HG03565 (cell line): ENCODE data around the gene PILRA.
"Not testable (repeated sequence)": the region's sequence is repeated elsewhere in the genome, so short reads cannot be mapped to it uniquely, and the experiment has no call there.

ENCODE experiments used
- ATAC-seq: cut with Tn5 transposase; IDR thresholded peaks from one replicate; pipeline ENCODE4 v1.9.1; 2021; ENCODE audit warnings: mild to moderate bottlenecking, moderate library complexity; ENCODE audit not compliant: unreplicated experiment

PILRA gene

GRCh38 chr7:100357131-100357561, 16.1 kb upstream of the PILRA start:
- ATAC-seq, result no peak

- no peak for ATAC-seq
These were observed 15.0 kb upstream of the PILRA start, which contains the start of gene PILRB for GRCh38 chr7:100358027-100358856. TSS of gene PILRB (plus strand) at chr7:100358117. CDS start at chr7:100358303, 186 bp downstream.

GRCh38 chr7:100358857-100359212, 14.5 kb upstream of the PILRA start:
- ATAC-seq, result no peak

- no peak for ATAC-seq
These were observed 13.0 kb upstream of the PILRA start for GRCh38 chr7:100360135-100360854.

GRCh38 chr7:100363098-100363497, 10.2 kb upstream of the PILRA start:
- ATAC-seq, result no peak

- not testable (repeated sequence) for ATAC-seq
These were observed 9.5 kb upstream of the PILRA start for GRCh38 chr7:100363797-100364196.

GRCh38 chr7:100364480-100364879, 8.8 kb upstream of the PILRA start:
- no peak for ATAC-seq

GRCh38 chr7:100365998-100366367, 7.3 kb upstream of the PILRA start:
- ATAC-seq, result not testable (repeated sequence)

GRCh38 chr7:100366411-100367250, 6.7 kb upstream of the PILRA start:
- no peak for ATAC-seq

GRCh38 chr7:100367251-100367620, 6.1 kb upstream of the PILRA start:
- ATAC-seq, result no peak

- ATAC-seq, result no peak
These were observed 5.3 kb upstream of the PILRA start for GRCh38 chr7:100367676-100368613.

- peak; percentile 40 for ATAC-seq
These were observed 4.2 kb upstream of the PILRA start for GRCh38 chr7:100369105-100369504.

- ATAC-seq, result no peak
These were observed 3.0 kb upstream of the PILRA start for GRCh38 chr7:100370303-100370702.

- no peak for ATAC-seq
These were observed 2.5 kb upstream of the PILRA start for GRCh38 chr7:100370746-100371145.

GRCh38 chr7:100371561-100372171, 1.6 kb upstream of the PILRA start:
- no peak for ATAC-seq

- no peak for ATAC-seq
These were observed 1.0 kb upstream of the PILRA start for GRCh38 chr7:100372256-100372655.

GRCh38 chr7:100372694-100373093, 593 bp upstream of the PILRA start:
- no peak for ATAC-seq

GRCh38 chr7:100373870-100374598, 747 bp downstream of the PILRA start:
- ATAC-seq, result not testable (repeated sequence)

GRCh38 chr7:100374601-100375000, 1.3 kb downstream of the PILRA start:
- no peak for ATAC-seq
